PFSK-1 (cell line): ENCODE data around the gene PALLD.

Experiments used
- FOXP2 ChIP-seq: optimal IDR thresholded peaks from 2 replicates; pipeline ENCODE3; 2011; ENCODE audit warnings: borderline replicate concordance, control low read depth, inconsistent platforms; ENCODE audit not compliant: insufficient read depth; ENCODE audit errors: extremely low read length, extremely low read depth
- POLR2AphosphoS5 ChIP-seq: IDR thresholded peaks from 2 replicates; pipeline ENCODE4 v1.6.1; 2012; ENCODE audit warnings: low read depth, mild to moderate bottlenecking, control low read depth, low read length, moderate library complexity
- REST ChIP-seq, 2 experiments: IDR thresholded peaks; 2 replicates each; pipeline versions ENCODE4 v1.6.1 to v1.8.0; 2011 to 2012; ENCODE audit warnings: low read depth in 2 of 2, low read length in 2 of 2, control low read depth in 1 of 2, inconsistent platforms in 1 of 2, mild to moderate bottlenecking in 1 of 2, moderate library complexity in 1 of 2; ENCODE audit not compliant: insufficient read depth in 1 of 2
- SIN3A ChIP-seq: IDR thresholded peaks from 2 replicates; pipeline ENCODE4 v1.6.1; 2012; ENCODE audit warnings: mild to moderate bottlenecking, low read length, moderate library complexity, borderline replicate concordance; ENCODE audit not compliant: insufficient read depth
- TAF1 ChIP-seq: IDR thresholded peaks from 2 replicates; pipeline ENCODE4 v1.6.1; 2012; ENCODE audit warnings: low read length, control low read depth, borderline replicate concordance; ENCODE audit not compliant: insufficient read depth

- TF ChIP-seq POLR2AphosphoS5 (no peak), REST (IDR thresholded peaks at IDR 0.05; ENCODE audit: insufficient read depth in 1 of 2, low read depth in 2 of 2, low read length in 2 of 2) (no peak), SIN3A (no peak), TAF1 (no peak), FOXP2 (no peak)
Observed at GRCh38 chr4:168886351-168886750, 389.5 kb downstream of the PALLD start.
